GM12874 (cell line): ENCODE results near the gene IGLL5.

Experiments used
- CTCF ChIP-seq: IDR thresholded peaks from 2 replicates; pipeline ENCODE4 v1.5.1; 2011; ENCODE audit warnings: low read depth, mild to moderate bottlenecking, control low read depth, low read length, moderate library complexity; ENCODE audit not compliant: insufficient read depth

The IGLL5 gene

GRCh38 chr22:22917377-22917776 is 29.8 kb downstream of the IGLL5 start:
- TF ChIP-seq CTCF, result no peak

DNA sequence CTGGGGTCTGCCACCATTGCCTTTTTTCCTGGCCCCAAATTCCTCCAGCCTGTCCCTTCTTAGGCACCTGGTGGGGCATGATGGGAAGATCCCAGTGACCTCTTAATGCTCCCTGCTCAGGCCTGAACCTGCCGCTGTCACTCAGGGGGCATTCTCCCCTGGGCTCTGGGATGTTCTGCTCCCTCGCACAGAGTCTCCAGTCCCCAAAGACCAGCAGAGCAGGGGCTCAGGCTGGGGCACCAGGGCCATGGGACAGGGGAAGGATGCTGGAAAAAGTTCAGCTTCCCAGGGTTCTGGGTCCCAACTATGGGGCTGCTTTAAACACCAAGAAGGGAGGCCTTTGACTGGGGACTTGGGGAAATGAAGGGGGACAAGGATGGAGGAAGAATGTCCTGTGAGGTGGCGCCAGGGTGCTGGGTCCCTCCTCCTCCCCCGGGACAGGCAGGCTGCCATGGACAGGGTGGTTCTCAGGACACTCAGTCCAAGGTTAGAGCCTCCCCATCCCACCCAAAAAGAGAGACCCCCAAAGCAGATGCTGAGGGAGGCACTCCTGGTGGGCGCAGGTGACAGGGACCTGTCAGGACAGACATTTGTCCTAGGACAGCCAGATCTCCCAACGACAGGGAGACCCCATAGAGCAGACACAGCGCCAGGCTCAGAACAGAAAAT is 30.8 kb downstream of the IGLL5 start:
- TF ChIP-seq CTCF, result no peak

GRCh38 chr22:22919041-22919440 is 31.4 kb downstream of the IGLL5 start:
- no peak for TF ChIP-seq CTCF

GRCh38 chr22:22920104-22920654 is 32.6 kb downstream of the IGLL5 start:
- TF ChIP-seq CTCF, result no peak

DNA sequence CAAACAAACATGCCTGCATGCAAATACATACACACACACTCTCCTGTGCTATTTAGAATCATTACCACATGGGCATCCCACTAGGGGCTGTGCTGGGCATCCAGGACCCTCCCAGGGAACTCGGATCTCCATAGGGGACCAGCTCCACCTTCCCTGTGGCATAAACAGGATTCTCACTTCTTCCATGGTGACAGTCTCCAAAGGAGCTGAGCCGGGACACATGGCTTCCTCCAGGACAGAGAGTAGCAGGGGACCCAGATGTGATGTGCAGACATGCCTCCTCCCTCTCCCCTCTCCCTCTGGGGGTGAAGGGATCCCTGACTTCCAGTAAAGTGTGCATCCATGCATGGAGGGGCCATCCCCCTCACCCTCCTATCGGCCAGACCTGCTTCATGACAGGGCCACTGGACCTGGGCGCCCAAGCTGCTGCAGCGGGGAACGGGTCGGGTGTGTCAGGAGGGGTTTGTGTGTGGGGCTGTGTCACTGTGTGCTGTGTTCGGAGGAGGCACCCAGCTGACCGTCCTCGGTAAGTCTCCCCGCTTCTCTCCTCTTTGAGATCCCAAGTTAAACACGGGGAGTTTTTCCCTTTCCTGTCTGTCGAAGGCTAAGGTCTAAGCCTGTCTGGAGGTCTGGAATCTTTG is 33.4 kb downstream of the IGLL5 start:
- TF ChIP-seq CTCF, result no peak

DNA sequence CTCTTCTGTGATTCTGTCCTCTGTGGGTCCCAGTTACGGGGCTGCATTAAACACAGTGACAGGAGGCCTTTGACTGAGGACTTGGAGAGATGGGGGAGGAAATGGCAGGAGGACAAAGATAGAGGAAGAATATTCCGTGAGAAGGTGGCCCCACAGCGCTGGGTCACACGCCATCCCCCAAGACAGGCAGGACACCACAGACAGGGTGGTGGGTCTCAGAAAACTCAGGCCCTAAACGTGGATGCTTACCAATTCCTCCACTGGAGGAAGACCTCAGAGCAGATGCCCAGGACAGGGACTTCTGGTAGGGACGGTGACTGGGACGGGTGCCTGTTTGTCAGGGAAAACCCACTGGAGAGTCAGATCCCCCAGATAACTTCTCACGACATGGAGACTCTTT is 34.0 kb downstream of the IGLL5 start:
- no peak for TF ChIP-seq CTCF

DNA sequence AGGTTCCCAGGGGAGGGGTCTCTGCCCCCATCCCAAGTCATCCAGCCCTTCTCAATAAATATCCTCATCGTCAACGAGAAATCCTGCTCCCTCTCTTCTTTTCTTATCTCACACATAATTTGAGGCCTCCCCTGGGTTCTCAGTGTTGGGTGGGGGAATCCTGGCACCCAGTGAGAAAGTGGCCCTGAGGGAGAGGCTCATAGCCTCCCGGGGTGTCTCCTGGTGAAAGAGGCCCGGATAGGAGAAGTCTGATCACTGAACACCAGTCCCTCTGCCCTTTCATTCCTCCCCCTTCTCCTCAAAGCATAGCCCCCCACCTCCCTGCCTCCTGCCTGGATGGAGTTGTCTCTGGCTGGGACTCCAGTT is 35.3 kb downstream of the IGLL5 start:
- TF ChIP-seq CTCF, result no peak
